Activated B cell treated with CpG ODN at 0.5 μM for 24 hours (primary cell): ENCODE results near the gene PELI1. TPM values are rescaled to one million over a fixed set of nuclear protein-coding genes. Genes with fewer than 3 reads are reported as not detected.

Source experiments
- ATAC-seq: fragments of 200-7000 bp; cut with Tn5 transposase; one replicate; pipeline ENCODE4 v1.10.0; 2021; ENCODE audit warnings: low read depth, mild to moderate bottlenecking, moderate library complexity
- CTCF ChIA-PET: fragments of 350-600 bp; sonication (Branson Sonifier 250); formaldehyde crosslinking; loops from one replicate; lab custom pipeline; 2021; ENCODE audit warnings: antibody characterized with exemption; lab: Charles Lee
- POLR2A ChIA-PET: fragments of 350-600 bp; sonication (Branson Sonifier 250); formaldehyde crosslinking; loops from one replicate; lab custom pipeline; 2021; ENCODE audit warnings: antibody characterized with exemption; lab: Charles Lee
- DNase-seq: peaks from one replicate; pipeline ENCODE4 v3.0.0; 2022
- H3K27ac Mint-ChIP-seq: one replicate; pipeline ENCODE4 v1.8.0; 2020; ENCODE audit warnings: mixed read lengths
- H3K27me3 Mint-ChIP-seq: one replicate; pipeline ENCODE4 v1.8.0; 2021; ENCODE audit warnings: mixed read lengths
- H3K36me3 Mint-ChIP-seq: one replicate; pipeline ENCODE4 v1.8.0; 2021; ENCODE audit warnings: low read depth, mixed read lengths
- H3K4me1 Mint-ChIP-seq: one replicate; pipeline ENCODE4 v1.8.0; 2021; ENCODE audit warnings: mixed read lengths
- H3K4me3 Mint-ChIP-seq: one replicate; pipeline ENCODE4 v1.8.0; 2020; ENCODE audit warnings: mild to moderate bottlenecking, mixed read lengths
- H3K9me3 Mint-ChIP-seq: one replicate; pipeline ENCODE4 v1.8.0; 2020; ENCODE audit warnings: mixed read lengths
- CTCF ChIP-seq: fragments of 200-600 bp; IDR thresholded peaks from one replicate; pipeline ENCODE4 v1.8.0; 2022; ENCODE audit warnings: antibody characterized with exemption, mild to moderate bottlenecking
- intact Hi-C: fragments of 100-400 bp; cut with micrococcal nuclease; formaldehyde crosslinking; loops from one replicate; pipeline ENCODE4 v1.15.1; 2024
- total RNA-seq: library from RNA; stranded (reverse); gene quantifications from 2 replicates; pipeline ENCODE4 v1.2.3, GENCODE V29; 2022

Gene PELI1
- total RNA-seq, 1 donor from 2014 or later = 93.1 TPM

- POLR2A ChIA-PET = interaction anchor here (0.7 to 1.2 kb wide), 3 partner anchors 11 to 18 kb away, joined by 3 read pairs; no protein-coding TSS in a partner anchor
- TF ChIP-seq CTCF = no peak
- Mint-ChIP-seq H3K9me3 (no peaks in the 10 kb centered on the region), H3K27ac (no peak overlapping the region), H3K4me1 (peaks cover 58% of the 10 kb centered on the region), H3K36me3 (peaks cover 23% of the 10 kb centered on the region), H3K27me3 (no peaks in the 10 kb centered on the region), H3K4me3 (no peak overlapping the region)
- intact Hi-C loops = no loop called here
- no peak for DNase-seq
- CTCF ChIA-PET = interaction anchor here (0.6 kb wide), 1 partner anchor 70 kb away, joined by 3 read pairs; no protein-coding TSS in a partner anchor
- no peak for ATAC-seq
These were observed 24.9 kb downstream of the PELI1 start for GRCh38 chr2:64119369-64119768.

- CTCF ChIA-PET = no interaction called here
- no peak for TF ChIP-seq CTCF
- Mint-ChIP-seq H3K36me3 (peaks cover 8% of the 10 kb centered on the region), H3K4me3 (no peak overlapping the region), H3K27ac (peak overlapping the region; percentile 79), H3K9me3 (no peaks in the 10 kb centered on the region), H3K4me1 (peaks cover 56% of the 10 kb centered on the region), H3K27me3 (no peaks in the 10 kb centered on the region)
- ATAC-seq (no peak), DNase-seq (no peak)
- POLR2A ChIA-PET = no interaction called here
- intact Hi-C loops = loop anchor here (2.0 kb wide), 1 partner anchor 15 kb away; no protein-coding TSS in a partner anchor
These were observed 28.2 kb downstream of the PELI1 start for GRCh38 chr2:64115808-64116598.

- CTCF ChIA-PET = interaction anchor here (1.0 kb wide), 1 partner anchor 216 kb away, joined by 4 read pairs; no protein-coding TSS in a partner anchor
- peaks cover 60% of the 10 kb centered on the region for H3K4me1 Mint-ChIP-seq
- H3K9me3 Mint-ChIP-seq = no peaks in the 10 kb centered on the region
- intact Hi-C loops = loop anchor here (2.0 kb wide), 1 partner anchor 16 kb away; no protein-coding TSS in a partner anchor
- no peak overlapping the region for H3K4me3 Mint-ChIP-seq
- ATAC-seq (no peak), DNase-seq (no peak)
- no peak for TF ChIP-seq CTCF
- POLR2A ChIA-PET = interaction anchor here (0.8 to 1.2 kb wide), 2 partner anchors 27 to 211 kb away, joined by 3 to 14 read pairs; no protein-coding TSS in a partner anchor
- H3K27ac Mint-ChIP-seq = peak overlapping the region; percentile 79
- H3K36me3 Mint-ChIP-seq = peaks cover 6% of the 10 kb centered on the region
- no peaks in the 10 kb centered on the region for H3K27me3 Mint-ChIP-seq
These were observed 29.3 kb downstream of the PELI1 start for GRCh38 chr2:64114912-64115277.

- no peaks in the 10 kb centered on the region for H3K9me3 Mint-ChIP-seq
- no peaks in the 10 kb centered on the region for H3K27me3 Mint-ChIP-seq
- TF ChIP-seq CTCF = no peak
- POLR2A ChIA-PET = interaction anchor here (0.8 to 1.3 kb wide), 3 partner anchors 24 to 211 kb away, joined by 3 to 14 read pairs (median 4); no protein-coding TSS in a partner anchor
- intact Hi-C loops = loop anchor here (2.0 kb wide), 1 partner anchor 17 kb away; no protein-coding TSS in a partner anchor
- H3K27ac Mint-ChIP-seq = peak overlapping the region; percentile 79
- no peak for DNase-seq
- CTCF ChIA-PET = interaction anchor here (0.8 to 1.0 kb wide), 2 partner anchors 212 to 216 kb away, joined by 4 read pairs; no protein-coding TSS in a partner anchor
- peaks cover 8% of the 10 kb centered on the region for H3K36me3 Mint-ChIP-seq
- peak; percentile 54 for ATAC-seq
- H3K4me1 Mint-ChIP-seq = peaks cover 60% of the 10 kb centered on the region
- H3K4me3 Mint-ChIP-seq = peak overlapping the region; percentile 52
These were observed 29.9 kb downstream of the PELI1 start for GRCh38 chr2:64114063-64114911.
